Fibroblast of lung (primary cell): ENCODE measurements around the gene GTF3A. TPM values are rescaled to one million over a fixed set of nuclear protein-coding genes. Genes with fewer than 3 reads are reported as not detected.
A peak's percentile ranks its signal among the peaks of the same experiment; 100 is the strongest.

Experiments used
- DNase-seq, 2 donors: peaks; one replicate each; pipeline versions ENCODE4 v3.0.0 to v3.0.0-alpha.2; 2010; ENCODE audit warnings: low read depth in 2 of 2
- H2AFZ ChIP-seq: 2 replicates; pipeline ENCODE4 v1.5.1; 2012; ENCODE audit warnings: low read length, control low read depth, inconsistent platforms
- H3K27ac ChIP-seq: 2 replicates; pipeline ENCODE4 v1.5.1; 2011; ENCODE audit warnings: low read length, control low read depth; ENCODE audit not compliant: insufficient read depth
- H3K27me3 ChIP-seq: 2 replicates; pipeline ENCODE4 v1.5.1; 2011; ENCODE audit warnings: mild to moderate bottlenecking, low read length; ENCODE audit not compliant: control insufficient read depth, insufficient read depth
- H3K36me3 ChIP-seq: 2 replicates; pipeline ENCODE4 v1.5.1; 2011; ENCODE audit warnings: low read length; ENCODE audit not compliant: control insufficient read depth, insufficient read depth
- H3K4me1 ChIP-seq: 2 replicates; pipeline ENCODE4 v1.5.1; 2011; ENCODE audit warnings: low read length; ENCODE audit not compliant: control insufficient read depth, insufficient read depth; ENCODE audit errors: extremely low read depth
- H3K4me2 ChIP-seq: 2 replicates; pipeline ENCODE4 v1.5.1; 2011; ENCODE audit warnings: low read length, control low read depth; ENCODE audit not compliant: insufficient read depth; ENCODE audit errors: extremely low read depth
- H3K4me3 ChIP-seq, 4 experiments: fragments of 200-600 bp in 1 of 4; sonication (generic) in 1 of 4; replicated peaks in 1 of 4; 2 replicates each; pipeline ENCODE4 v1.5.1; 2011 to 2016; ENCODE audit warnings: low read length in 4 of 4, low read depth in 3 of 4, mild to moderate bottlenecking in 3 of 4, control low read depth in 2 of 4, inconsistent platforms in 1 of 4, mixed read lengths in 1 of 4; ENCODE audit not compliant: insufficient read depth in 1 of 4; ENCODE audit errors: control extremely low read depth in 1 of 4
- H3K79me2 ChIP-seq: 2 replicates; pipeline ENCODE4 v1.5.1; 2012; ENCODE audit warnings: mild to moderate bottlenecking, low read length, inconsistent platforms; ENCODE audit not compliant: control insufficient read depth, insufficient read depth
- H3K9ac ChIP-seq: 2 replicates; pipeline ENCODE4 v1.5.1; 2011; ENCODE audit warnings: mild to moderate bottlenecking, low read length, control low read depth; ENCODE audit not compliant: insufficient read depth
- H3K9me3 ChIP-seq: 2 replicates; pipeline ENCODE4 v1.5.1; 2012; ENCODE audit warnings: low read depth, low read length; ENCODE audit not compliant: control insufficient read depth, insufficient read depth
- H4K20me1 ChIP-seq: 2 replicates; pipeline ENCODE4 v1.5.1; 2011; ENCODE audit warnings: low read length; ENCODE audit not compliant: control insufficient read depth, insufficient read depth; ENCODE audit errors: extremely low read depth
- CTCF ChIP-seq, 2 donors: IDR thresholded peaks in 1 of 2; conservative IDR thresholded peaks in 1 of 2; 1 replicate in 1 of 2; 2 replicates in 1 of 2; pipeline ENCODE4 v1.5.1; 2011 to 2012; ENCODE audit warnings: low read length in 2 of 2, control low read depth in 1 of 2, inconsistent platforms in 1 of 2, low read depth in 1 of 2, mild to moderate bottlenecking in 1 of 2
- EZH2 ChIP-seq: IDR thresholded peaks from 2 replicates; pipeline ENCODE4 v1.5.1; 2012; ENCODE audit warnings: low read length, control low read depth, mild to moderate bottlenecking; ENCODE audit errors: missing control alignments
- polyA plus RNA-seq, 2 donors: library from polyadenylated mRNA; depleted of rRNA in 1 of 2; stranded (reverse) in 1 of 2; unstranded in 1 of 2; fragments of >200 nt; gene quantifications; 2 replicates each; pipeline ENCODE4 v1.2.1, GENCODE V29; 2011 to 2012; ENCODE audit warnings: missing spikeins in 1 of 2
- total RNA-seq: library from RNA; depleted of rRNA; stranded (reverse); fragments of >200 nt; gene quantifications from 2 replicates; pipeline ENCODE4 v1.2.1, GENCODE V29; 2014

GTF3A gene
- total and polyA plus RNA-seq, 2 donors (not counting 1 experiment from before 2014, with no cell fraction given) = 98.6 to 126 TPM

GRCh38 chr13:27450921-27451471 lies 26.6 kb downstream of the GTF3A start:
- Histone ChIP-seq H4K20me1 (no peaks in the 10 kb centered on the region), H3K27ac (peak overlapping the region; percentile 92), H3K27me3 (no peaks in the 10 kb centered on the region)

GRCh38 chr13:27455331-27455855 lies 31.0 kb downstream of the GTF3A start:
- Histone ChIP-seq H3K36me3 (no peaks in the 10 kb centered on the region), H2AFZ (peak overlapping the region; percentile 98), H3K4me3 (peak overlapping the region; percentile 6 to 43 (median 21)), H3K27me3 (peaks cover 2% of the 10 kb centered on the region), H3K9me3 (no peaks in the 10 kb centered on the region), H3K9ac (no peak overlapping the region), H3K4me2 (peak overlapping the region; percentile 71), H3K27ac (no peak overlapping the region), H3K4me1 (peaks cover 2% of the 10 kb centered on the region), H4K20me1 (no peaks in the 10 kb centered on the region), H3K79me2 (no peaks in the 10 kb centered on the region)
- TF ChIP-seq CTCF (conservative IDR thresholded peaks at IDR 0.05 in 1 of 2, IDR thresholded peaks at IDR 0.05 in 1 of 2; ENCODE audit: low read depth in 1 of 2, low read length in 2 of 2) (no peak), EZH2 (no peak)
- peak in 1 of 2 donors; percentile 30 for DNase-seq

More at GRCh38 chr13:27450921-27451471, 26.6 kb downstream of the GTF3A start:
- H3K4me3 ChIP-seq = peak overlapping the region; percentile 90 to 99 (median 94)
- peak overlapping the region; percentile 94 for H3K4me2 ChIP-seq
- H3K9me3 ChIP-seq = no peaks in the 10 kb centered on the region
- no peaks in the 10 kb centered on the region for H3K36me3 ChIP-seq
- H3K4me1 ChIP-seq = peaks cover 2% of the 10 kb centered on the region
- H3K9ac ChIP-seq = peak overlapping the region; percentile 85
- no peak for TF ChIP-seq CTCF (conservative IDR thresholded peaks at IDR 0.05 in 1 of 2, IDR thresholded peaks at IDR 0.05 in 1 of 2; ENCODE audit: low read depth in 1 of 2, low read length in 2 of 2)
- peak overlapping the region; percentile 95 for H2AFZ ChIP-seq
- H3K79me2 ChIP-seq = peaks cover 22% of the 10 kb centered on the region
- DNase-seq = peak; percentile 51 to 66

- peaks cover 7% of the 10 kb centered on the region for H3K27me3 ChIP-seq
- no peak overlapping the region for H2AFZ ChIP-seq
- no peak overlapping the region for H3K9ac ChIP-seq
- H3K36me3 ChIP-seq = no peaks in the 10 kb centered on the region
- no peaks in the 10 kb centered on the region for H3K4me1 ChIP-seq
- no peak overlapping the region for H3K4me3 ChIP-seq
- no peaks in the 10 kb centered on the region for H3K79me2 ChIP-seq
- DNase-seq = no peak
- no peak for TF ChIP-seq CTCF (conservative IDR thresholded peaks at IDR 0.05 in 1 of 2, IDR thresholded peaks at IDR 0.05 in 1 of 2; ENCODE audit: low read depth in 1 of 2, low read length in 2 of 2)
- TF ChIP-seq EZH2 = no peak
- H3K9me3 ChIP-seq = no peaks in the 10 kb centered on the region
- no peak overlapping the region for H3K4me2 ChIP-seq
- no peaks in the 10 kb centered on the region for H4K20me1 ChIP-seq
- no peak overlapping the region for H3K27ac ChIP-seq
Observed at GRCh38 chr13:27461940-27462584, 37.6 kb downstream of the GTF3A start.
